ENCODE results near the gene MBTPS2.
"Not testable (repeated sequence)": the region's sequence is repeated elsewhere in the genome, so short reads cannot be mapped to it uniquely, and the experiment has no call there.

The MBTPS2 gene

GRCh38 chrX:21863241-21863640, 23.8 kb downstream of the MBTPS2 start:
- no peak for DNase-seq

GRCh38 chrX:21865436-21865835, 26.0 kb downstream of the MBTPS2 start:
- no peak for DNase-seq

GRCh38 chrX:21870494-21870893, 31.1 kb downstream of the MBTPS2 start:
- no peak for DNase-seq

- no peak for DNase-seq
These were observed 33.8 kb downstream of the MBTPS2 start for GRCh38 chrX:21873063-21873775.

- not testable (repeated sequence) for DNase-seq
These were observed 34.8 kb downstream of the MBTPS2 start for GRCh38 chrX:21874182-21874581.

GRCh38 chrX:21875013-21875412, 35.6 kb downstream of the MBTPS2 start:
- DNase-seq, result no peak

GRCh38 chrX:21881881-21882574, 42.6 kb downstream of the MBTPS2 start:
- DNase-seq, result no peak

GRCh38 chrX:21883258-21883657, 43.8 kb downstream of the MBTPS2 start:
- DNase-seq, result no peak

GRCh38 chrX:21885568-21885967, 46.2 kb downstream of the MBTPS2 start:
- DNase-seq, result no peak

- no peak for DNase-seq
These were observed 65.9 kb downstream of the MBTPS2 start for GRCh38 chrX:21905313-21905712.

- no peak for DNase-seq
These were observed 66.5 kb downstream of the MBTPS2 start for GRCh38 chrX:21905953-21906352.

GRCh38 chrX:21907260-21907659, 67.8 kb downstream of the MBTPS2 start:
- DNase-seq, result no peak

GRCh38 chrX:21911481-21911880, 72.1 kb downstream of the MBTPS2 start:
- no peak for DNase-seq

- DNase-seq, result no peak
These were observed 72.8 kb downstream of the MBTPS2 start for GRCh38 chrX:21912220-21912619.

- DNase-seq, result no peak
These were observed 73.6 kb downstream of the MBTPS2 start for GRCh38 chrX:21912989-21913388.

- DNase-seq, result no peak
These were observed 86.7 kb downstream of the MBTPS2 start for GRCh38 chrX:21926116-21926515.

- DNase-seq, result no peak
These were observed 87.3 kb downstream of the MBTPS2 start for GRCh38 chrX:21926527-21927278.

- DNase-seq, result no peak
These were observed 89.8 kb downstream of the MBTPS2 start for GRCh38 chrX:21929209-21929608.

- no peak for DNase-seq
These were observed 91.6 kb downstream of the MBTPS2 start for GRCh38 chrX:21930986-21931385.

- DNase-seq, result no peak
These were observed 93.0 kb downstream of the MBTPS2 start for GRCh38 chrX:21932292-21933002.

GRCh38 chrX:21933077-21933476, 93.7 kb downstream of the MBTPS2 start:
- no peak for DNase-seq

- no peak for DNase-seq
These were observed 95.0 kb downstream of the MBTPS2 start for GRCh38 chrX:21934414-21934813.

All from stimulated activated CD4-positive, alpha-beta T cell treated with anti-CD3 and anti-CD28 coated beads, Interleukin-12 subunit alpha, Interleukin-12 subunit beta, amount 100 ng/mL, for 4 hours (primary cell).